ENCODE measurements around the gene CREB3L1. TPM values are rescaled to one million over a fixed set of nuclear protein-coding genes. Genes with fewer than 3 reads are reported as not detected.

Gene CREB3L1
- total and polyA plus RNA-seq, 2 of the 13 experiments (the other 11 are each of a cell fraction or from before 2014, with no cell fraction given), result not detected

DNA sequence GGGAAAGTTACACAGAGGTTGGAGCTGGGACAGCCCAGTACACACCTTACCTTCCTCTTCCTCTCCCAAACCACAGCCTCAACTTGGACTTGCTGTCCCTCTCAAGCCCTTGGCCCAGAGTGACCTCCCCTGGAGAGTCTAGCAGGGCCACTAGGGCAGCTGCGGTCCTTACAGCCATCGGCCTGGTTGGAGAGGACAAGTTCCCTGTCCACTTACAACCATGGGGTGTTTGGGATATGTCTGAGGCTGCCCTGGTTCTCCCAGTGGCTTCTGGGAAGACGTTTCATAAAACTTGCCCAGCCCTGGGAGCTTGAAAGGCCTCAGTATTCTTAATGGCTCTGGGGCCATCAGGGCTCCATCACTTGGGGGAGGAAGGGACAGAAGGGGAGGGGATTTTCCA is 56.7 kb downstream of the CREB3L1 start:
- Histone ChIP-seq H2AFZ (ENCODE audit: low read length) (no peak overlapping the region), H3K36me3 (replicated peaks in 1 of 2; ENCODE audit: control insufficient read depth in 1 of 2, insufficient read depth in 2 of 2, low read length in 2 of 2) (no peaks in the 10 kb centered on the region), H3K27ac (ENCODE audit: extremely low read length, insufficient read depth, low read length) (no peak overlapping the region), H3K27me3 (ENCODE audit: control insufficient read depth in 1 of 2, insufficient read depth in 2 of 2, low read length in 2 of 2) (peaks cover 22 to 92% of the 10 kb centered on the region in 2 experiments), H3K4me1 (ENCODE audit: insufficient read depth, low read length) (peaks cover 4% of the 10 kb centered on the region; the same call in 1 of the 2 replicates), H3K9me3 (ENCODE audit: low read length) (no peaks in the 10 kb centered on the region), H3K79me2 (ENCODE audit: insufficient read depth, low read length) (no peaks in the 10 kb centered on the region), H3K4me3 (replicated peaks in 1 of 3; ENCODE audit: insufficient read depth in 1 of 3, low read depth in 2 of 3, low read length in 3 of 3) (no peak overlapping the region), H4K20me1 (ENCODE audit: insufficient read depth, low read length) (peaks cover 7% of the 10 kb centered on the region; the same call in 1 of the 2 replicates), H3K4me2 (ENCODE audit: low read depth, low read length) (no peak overlapping the region), H3K9ac (ENCODE audit: insufficient read depth, low read depth, low read length) (no peak overlapping the region)
- WGBS (ENCODE audit: low lambda C conversion rate), result 58% methylated on average over 3 of the region's 3 CpGs
- intact Hi-C loops (cut with micrococcal nuclease; ENCODE audit: unreplicated experiment) (no loop called here), in situ Hi-C loops (cut with HindIII; ENCODE audit: extremely low pct_ligation_motif_present, low pct_unique_long_range_greater_than_20kb) (no loop called here)
- POLR2A ChIA-PET, result no interaction called here
- DNase-seq (ENCODE audit: low spot score), result no peak
- FAIRE-seq, result no peak
- TF ChIP-seq ZNF775 (CRISPR knock-in tag; IDR thresholded peaks at IDR 0.05; ENCODE audit: borderline replicate concordance), result no peak
- no TSS peak for BruUV-seq (replicated peaks)
- no peak for ATAC-seq
- CTCF ChIA-PET (ENCODE audit: low intra/inter-chr PET ratio, low total read pairs), result no interaction called here

DNA sequence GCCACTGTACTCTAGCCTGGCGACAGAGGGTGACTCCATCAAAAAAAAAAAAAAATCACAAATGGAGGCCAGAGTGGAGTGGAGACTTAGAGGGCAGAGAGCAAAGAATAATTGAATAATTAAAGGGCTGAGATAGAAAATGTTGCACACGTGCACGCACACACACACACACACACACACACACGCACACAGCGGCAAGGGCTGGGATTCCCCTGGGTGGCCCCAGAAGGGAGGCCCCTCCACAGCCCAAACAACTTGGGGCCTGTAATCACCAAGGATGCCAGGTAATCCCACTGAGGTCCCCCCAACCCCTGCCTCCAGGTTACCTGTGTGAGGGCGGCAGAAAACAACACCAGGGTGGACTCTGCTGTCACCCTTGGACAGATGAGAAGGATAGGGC is 57.8 kb downstream of the CREB3L1 start:
- Histone ChIP-seq H3K4me3 (replicated peaks in 1 of 3; ENCODE audit: insufficient read depth in 1 of 3, low read depth in 2 of 3, low read length in 3 of 3) (no peak overlapping the region), H3K27ac (ENCODE audit: extremely low read length, insufficient read depth, low read length) (no peak overlapping the region), H3K4me2 (ENCODE audit: low read depth, low read length) (no peak overlapping the region), H3K9me3 (ENCODE audit: low read length) (no peaks in the 10 kb centered on the region), H3K4me1 (ENCODE audit: insufficient read depth, low read length) (peaks cover 4% of the 10 kb centered on the region; the same call in 1 of the 2 replicates), H4K20me1 (ENCODE audit: insufficient read depth, low read length) (peaks cover 7% of the 10 kb centered on the region; the same call in 1 of the 2 replicates), H3K36me3 (replicated peaks in 1 of 2; ENCODE audit: control insufficient read depth in 1 of 2, insufficient read depth in 2 of 2, low read length in 2 of 2) (no peaks in the 10 kb centered on the region), H3K9ac (ENCODE audit: insufficient read depth, low read depth, low read length) (no peak overlapping the region), H3K79me2 (ENCODE audit: insufficient read depth, low read length) (no peaks in the 10 kb centered on the region), H3K27me3 (ENCODE audit: control insufficient read depth in 1 of 2, insufficient read depth in 2 of 2, low read length in 2 of 2) (peaks cover 22 to 90% of the 10 kb centered on the region in 2 experiments), H2AFZ (ENCODE audit: low read length) (no peak overlapping the region)
- DNase-seq (ENCODE audit: low spot score) (no peak), ATAC-seq (no peak), FAIRE-seq (no peak)
- ChIA-PET CTCF (ENCODE audit: low intra/inter-chr PET ratio, low total read pairs) (no interaction called here), POLR2A (no interaction called here)
- in situ Hi-C loops (cut with HindIII; ENCODE audit: extremely low pct_ligation_motif_present, low pct_unique_long_range_greater_than_20kb) (no loop called here), intact Hi-C loops (cut with micrococcal nuclease; ENCODE audit: unreplicated experiment) (no loop called here)
- no TSS peak for BruUV-seq (replicated peaks)
- WGBS (ENCODE audit: low lambda C conversion rate), result 83% methylated on average over 5 of the region's 6 CpGs
- TF ChIP-seq, protein P1, sequence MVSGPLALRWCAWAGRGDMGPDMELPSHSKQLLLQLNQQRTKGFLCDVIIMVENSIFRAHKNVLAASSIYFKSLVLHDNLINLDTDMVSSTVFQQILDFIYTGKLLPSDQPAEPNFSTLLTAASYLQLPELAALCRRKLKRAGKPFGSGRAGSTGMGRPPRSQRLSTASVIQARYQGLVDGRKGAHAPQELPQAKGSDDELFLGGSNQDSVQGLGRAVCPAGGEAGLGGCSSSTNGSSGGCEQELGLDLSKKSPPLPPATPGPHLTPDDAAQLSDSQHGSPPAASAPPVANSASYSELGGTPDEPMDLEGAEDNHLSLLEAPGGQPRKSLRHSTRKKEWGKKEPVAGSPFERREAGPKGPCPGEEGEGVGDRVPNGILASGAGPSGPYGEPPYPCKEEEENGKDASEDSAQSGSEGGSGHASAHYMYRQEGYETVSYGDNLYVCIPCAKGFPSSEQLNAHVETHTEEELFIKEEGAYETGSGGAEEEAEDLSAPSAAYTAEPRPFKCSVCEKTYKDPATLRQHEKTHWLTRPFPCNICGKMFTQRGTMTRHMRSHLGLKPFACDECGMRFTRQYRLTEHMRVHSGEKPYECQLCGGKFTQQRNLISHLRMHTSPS (CRISPR knock-in tag; IDR thresholded peaks at IDR 0.05; ENCODE audit: low read depth), result no peak
- TF ChIP-seq ZNF670 (CRISPR knock-in tag; IDR thresholded peaks at IDR 0.05; ENCODE audit: borderline replicate concordance) (no peak), FOXJ3 (CRISPR knock-in tag; IDR thresholded peaks at IDR 0.05; ENCODE audit: borderline replicate concordance) (no peak), DPF2 (CRISPR knock-in tag; IDR thresholded peaks at IDR 0.05; ENCODE audit: borderline replicate concordance, low read depth) (no peak), NCOA1 (CRISPR knock-in tag; IDR thresholded peaks at IDR 0.05) (no peak), PTBP1 (IDR thresholded peaks at IDR 0.05; ENCODE audit: low read depth, low read length, poor library complexity, severe bottlenecking) (no peak), ZNF232 (CRISPR knock-in tag; IDR thresholded peaks at IDR 0.05; ENCODE audit: borderline replicate concordance) (no peak), SRSF1 (optimal IDR thresholded peaks at IDR 0.05; ENCODE audit: low read depth, low read length) (no peak), PATZ1 (CRISPR knock-in tag; IDR thresholded peaks at IDR 0.05) (no peak), ZMAT5 (CRISPR knock-in tag; IDR thresholded peaks at IDR 0.05; ENCODE audit: borderline replicate concordance, low read depth) (no peak), THAP7 (CRISPR knock-in tag; IDR thresholded peaks at IDR 0.05) (no peak), ADNP (CRISPR knock-in tag; IDR thresholded peaks at IDR 0.05) (no peak)
